ENCODE measurements around the gene HEMK1.

Gene HEMK1

DNA sequence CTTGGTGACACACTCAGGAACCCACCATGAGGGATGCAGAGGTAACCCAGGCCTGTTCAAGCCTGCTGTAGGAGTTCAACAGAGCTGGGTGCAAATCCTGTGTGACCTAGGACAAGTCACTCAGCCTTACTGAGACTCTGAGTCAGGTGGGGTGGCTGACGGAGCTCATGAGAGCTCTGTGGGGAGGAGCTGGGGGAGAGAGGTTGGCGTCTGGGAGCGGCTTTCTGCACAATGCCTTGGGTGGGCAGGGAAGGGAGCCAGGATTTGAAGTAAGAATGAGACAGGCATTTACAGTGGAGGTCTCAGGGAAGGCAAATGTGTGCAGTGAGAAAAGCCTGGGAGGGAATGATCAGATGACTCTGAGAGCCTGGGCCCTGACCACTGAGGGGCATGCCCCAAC, 20.1 kb upstream of the HEMK1 start:
- DNase-seq: no peak

DNA sequence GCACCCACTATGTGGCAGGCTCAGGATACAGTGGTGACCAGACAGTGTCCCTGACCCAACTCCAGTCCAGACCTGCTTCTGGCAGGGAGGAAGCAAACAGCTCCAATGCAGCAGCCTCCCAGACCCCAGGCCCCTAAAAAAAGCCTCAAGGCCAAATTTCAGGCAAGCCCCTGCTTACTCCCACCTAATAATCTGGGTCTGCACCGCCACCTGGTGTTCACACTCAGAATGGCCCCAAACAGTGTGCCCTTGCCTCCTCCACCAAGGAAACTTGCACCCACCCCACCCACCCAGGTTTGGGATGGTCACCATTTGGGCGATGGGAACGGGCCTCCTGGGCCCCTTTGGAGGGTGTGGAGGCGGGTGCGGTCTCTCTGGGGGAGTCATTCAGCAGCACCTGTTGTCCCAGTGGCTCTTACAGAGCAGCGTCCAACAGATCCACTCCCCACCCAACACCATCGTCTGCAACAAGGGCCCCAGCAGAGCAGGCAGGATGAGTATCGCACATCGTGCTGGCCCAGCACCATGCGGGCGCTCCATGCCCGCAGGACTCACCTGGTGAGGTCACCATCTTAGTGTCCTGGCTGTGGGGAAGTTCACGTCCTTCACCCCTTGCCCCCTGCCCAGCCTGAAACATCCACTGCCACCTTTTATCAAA, 19.1 kb upstream of the HEMK1 start:
- peak; percentile 30 to 77 for DNase-seq

DNA sequence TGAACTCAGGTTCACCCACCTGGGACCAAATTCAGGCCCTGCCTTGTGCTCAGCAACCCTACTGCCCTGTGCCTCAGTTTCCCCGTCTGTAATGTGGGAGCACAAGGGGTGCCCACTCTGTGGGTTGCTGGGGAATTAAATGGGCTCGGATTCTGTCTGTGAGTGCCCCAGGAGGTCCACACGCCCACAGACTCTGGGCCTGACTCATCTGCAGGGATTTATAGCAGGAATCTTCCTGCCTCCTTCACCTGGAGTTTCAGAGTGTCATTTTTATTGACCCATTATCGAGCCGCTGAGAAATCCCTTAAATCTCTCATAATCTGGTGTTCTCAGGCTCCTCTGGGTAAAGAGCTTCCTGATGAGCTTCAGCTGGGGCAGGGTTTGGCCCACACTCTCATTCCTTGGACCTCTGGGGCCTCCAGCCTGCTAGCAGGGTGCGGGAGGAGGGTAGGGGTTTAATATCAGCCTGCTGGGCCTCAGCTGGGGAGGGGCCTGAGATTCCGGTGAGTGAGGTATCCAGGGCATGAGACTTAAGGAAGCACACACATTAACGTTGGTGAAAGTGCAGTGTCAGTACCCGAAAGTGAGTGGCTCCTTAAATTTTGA, 18.2 kb upstream of the HEMK1 start:
- no peak for DNase-seq

DNA sequence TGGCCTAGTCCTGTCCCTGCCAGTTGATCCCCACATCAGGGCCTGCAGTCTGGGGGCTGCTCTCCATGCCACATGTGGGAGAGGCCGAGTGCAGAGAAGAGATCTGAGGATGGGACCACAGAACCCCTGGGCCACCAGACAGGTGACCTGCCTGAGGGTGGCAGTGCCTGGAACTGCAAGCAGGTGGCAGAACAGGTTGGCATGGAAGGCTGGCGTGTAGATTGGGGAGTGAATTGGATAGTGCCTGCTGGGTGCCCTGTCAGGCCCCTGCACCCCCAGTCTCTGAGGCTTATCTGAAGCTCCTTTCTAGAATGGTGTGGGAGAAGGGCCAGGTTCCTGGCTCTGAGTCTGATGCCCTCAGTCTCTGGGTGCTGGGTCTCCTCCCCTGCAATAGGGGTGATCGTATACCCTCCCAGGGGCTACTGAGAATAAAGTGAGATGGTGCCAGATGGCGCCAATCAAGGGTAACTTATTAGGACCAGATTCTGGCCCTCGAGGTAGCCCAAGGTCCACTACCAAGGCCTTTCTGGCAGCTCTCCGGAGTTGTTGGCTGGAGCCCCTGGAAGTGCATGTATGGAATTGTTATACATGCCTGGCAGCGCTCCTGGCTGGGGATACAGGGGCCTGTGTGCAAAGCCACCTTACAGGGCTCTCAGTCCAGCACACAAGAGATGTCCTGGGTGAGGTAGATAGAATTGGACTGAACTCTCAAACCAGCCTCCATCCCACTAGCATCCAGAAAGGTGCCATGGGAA, 17.5 kb upstream of the HEMK1 start:
- DNase-seq: no peak

DNA sequence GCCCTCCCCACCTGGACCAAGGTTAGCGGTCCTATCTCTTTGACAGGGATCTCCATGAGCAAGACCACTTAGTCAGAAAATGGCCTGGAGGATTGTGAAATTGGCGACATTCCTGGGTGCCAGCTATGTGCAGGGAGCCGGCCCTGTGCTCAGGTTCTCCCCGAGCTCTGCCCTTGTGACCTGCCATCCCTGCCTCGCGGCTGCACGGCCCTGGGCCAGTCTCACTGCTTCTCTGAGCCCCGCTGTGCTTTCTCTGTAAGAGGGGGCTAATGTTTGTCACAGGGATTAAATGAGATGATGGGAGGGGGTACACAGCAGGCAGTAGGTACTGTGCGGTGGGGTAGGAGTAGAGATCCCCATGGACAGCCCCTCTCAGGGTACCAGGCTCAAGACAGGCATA, 16.7 kb upstream of the HEMK1 start:
- no peak for DNase-seq

DNA sequence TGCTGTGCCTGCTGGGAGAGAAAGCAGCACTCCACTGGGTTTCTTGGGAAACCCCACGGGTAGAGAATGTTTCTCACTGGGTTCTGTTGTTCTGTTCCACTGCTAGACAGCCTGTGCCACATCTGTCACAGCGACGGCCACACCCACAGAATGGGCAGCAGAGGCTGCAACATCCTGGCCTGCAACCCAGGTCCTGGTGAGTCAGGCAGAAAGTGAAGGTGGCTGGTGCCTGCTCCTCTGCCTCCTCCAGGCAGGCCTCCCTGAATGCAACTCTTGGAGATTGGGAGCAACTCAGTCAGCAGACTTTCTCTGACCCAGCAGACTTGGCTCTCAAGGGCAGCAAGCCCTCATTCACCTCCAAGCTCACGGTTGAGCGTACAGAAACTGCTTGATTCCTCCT, 14.8 kb upstream of the HEMK1 start:
- no peak for DNase-seq

DNA sequence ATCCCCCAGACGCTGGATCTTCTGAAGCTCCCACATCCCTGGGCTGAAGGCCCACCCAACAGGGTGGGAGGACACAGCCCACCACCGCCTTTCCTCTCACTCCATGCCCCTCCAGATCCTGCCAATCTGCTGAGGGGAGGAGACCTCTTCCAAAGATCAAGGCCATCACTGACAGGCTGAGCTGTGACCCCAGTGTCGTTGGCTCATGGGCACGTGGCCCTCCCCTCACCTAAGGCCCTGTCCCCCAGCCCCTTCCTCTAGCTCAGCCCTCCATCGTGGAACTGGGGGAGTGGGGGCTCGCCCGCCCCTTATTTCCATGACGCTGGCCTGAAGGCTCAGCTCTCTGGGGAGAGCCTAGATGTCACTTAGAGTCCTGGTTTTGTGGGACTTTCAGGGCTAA, 12.2 kb upstream of the HEMK1 start:
- no peak for DNase-seq

DNA sequence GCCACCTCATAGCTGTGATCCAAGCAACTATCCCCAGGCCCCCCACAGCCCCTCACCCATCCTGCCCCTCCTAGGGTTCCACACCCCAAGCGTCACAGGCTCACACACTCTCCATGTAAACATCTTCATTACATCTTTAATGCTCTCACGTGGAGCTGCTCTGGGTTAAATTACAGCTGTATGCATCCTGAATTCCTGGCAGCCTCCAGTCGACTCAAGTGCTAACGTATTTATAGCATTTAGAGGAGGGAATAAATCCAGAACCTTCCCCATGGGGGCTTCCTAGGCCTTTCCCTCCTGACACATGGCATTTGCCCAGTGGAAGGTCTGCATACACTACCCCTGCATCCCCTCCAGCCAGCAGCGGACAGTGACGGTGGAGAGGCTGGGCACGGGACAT, 11.4 kb upstream of the HEMK1 start:
- no peak for DNase-seq

DNA sequence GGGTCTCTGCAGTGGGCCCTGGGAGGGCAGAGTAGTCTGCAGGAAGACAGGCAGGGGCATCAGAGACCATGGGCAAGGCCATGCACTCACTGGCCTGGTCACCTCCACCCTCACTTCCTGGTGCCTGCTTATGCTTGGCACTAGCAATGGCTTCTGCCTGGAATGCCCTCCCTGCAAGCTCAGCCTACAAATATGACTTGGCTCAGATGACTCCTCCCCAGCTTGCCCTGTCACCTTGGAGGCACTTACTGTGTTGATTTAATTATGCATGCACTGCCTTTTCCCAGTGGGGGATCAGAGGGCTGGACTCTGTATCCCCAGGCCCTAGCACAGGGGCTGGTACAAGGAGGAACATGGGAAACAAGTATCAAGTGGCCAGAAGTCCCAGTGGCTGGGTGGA, 9.6 kb upstream of the HEMK1 start:
- DNase-seq: no peak

DNA sequence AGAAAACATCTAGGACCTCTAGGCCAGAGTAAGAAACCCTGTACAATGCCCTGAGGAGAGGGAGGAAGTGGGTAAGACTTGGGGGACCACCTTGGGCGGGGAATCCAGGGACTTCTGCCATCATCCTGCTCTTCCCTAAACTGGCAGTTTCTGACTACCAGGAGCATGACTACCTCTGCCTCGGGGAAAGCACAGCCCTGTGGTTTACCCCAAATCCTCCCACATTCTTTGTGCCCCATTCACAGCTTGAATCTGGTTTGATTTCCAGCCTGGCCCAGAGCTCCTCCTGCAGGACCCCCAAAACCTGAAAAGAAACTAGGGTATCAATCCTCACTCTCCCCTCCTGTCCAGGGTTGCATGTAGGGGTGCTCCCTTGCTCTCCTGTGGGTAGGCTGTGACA, 6.5 kb upstream of the HEMK1 start:
- DNase-seq: no peak

DNA sequence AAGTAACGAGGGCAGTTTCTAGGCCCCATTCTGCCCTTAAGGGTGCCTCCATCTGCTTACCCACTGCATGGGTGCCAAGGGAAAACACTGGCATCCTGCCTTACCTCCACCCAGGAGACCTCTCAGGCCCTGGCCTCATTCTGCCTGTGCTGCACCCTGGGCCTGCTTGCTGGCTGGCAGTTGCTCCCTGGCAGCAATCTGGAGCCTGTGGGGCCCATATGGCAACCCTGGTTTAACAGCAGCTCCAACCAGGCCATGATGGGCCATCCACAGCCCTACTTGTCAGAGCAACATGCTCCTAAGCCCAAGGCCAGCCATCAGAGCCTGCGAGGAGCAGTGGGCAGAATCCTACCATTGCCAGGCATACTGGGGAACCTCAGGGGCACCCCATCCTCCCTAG, 5.5 kb upstream of the HEMK1 start:
- no peak for DNase-seq

DNA sequence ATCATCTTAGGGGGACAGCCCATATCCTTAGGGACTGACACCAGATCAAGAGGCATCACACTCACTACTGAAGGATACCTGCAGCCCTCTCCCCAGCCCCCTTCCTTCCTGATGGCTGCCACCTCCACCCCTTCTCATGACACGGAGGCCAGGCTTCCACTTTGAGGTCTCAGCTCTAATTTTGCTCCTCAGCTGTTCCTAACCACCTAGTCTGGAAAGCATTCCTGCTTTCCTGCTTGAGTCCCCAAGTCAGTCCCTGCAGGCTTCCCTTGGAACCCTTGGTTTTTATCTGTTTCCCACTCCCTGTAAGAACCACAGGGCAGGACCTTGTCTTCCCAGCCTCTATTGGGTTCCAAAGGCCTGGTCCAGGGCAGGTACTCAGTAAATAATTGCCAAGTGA, 5.0 kb upstream of the HEMK1 start:
- DNase-seq: no peak

DNA sequence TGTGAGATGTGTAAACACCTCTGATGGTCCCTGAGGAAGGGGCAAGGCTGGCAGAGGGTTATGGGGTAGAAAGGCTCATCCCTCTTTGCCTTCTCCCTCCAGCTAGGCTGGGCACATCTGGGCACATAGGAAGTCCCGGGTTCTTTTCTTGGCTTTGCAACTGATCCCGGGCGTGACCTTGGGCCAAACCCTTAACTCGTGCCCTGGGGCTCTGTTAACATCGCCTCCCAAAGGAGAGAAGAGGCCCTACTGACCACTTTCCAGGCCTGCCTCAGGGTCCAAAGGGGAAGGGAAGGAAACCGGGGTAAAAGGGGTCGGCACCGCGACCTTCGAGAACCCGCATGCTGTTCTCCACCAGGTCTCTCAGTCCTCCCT, 2.3 kb upstream of the HEMK1 start:
- no peak for DNase-seq

DNA sequence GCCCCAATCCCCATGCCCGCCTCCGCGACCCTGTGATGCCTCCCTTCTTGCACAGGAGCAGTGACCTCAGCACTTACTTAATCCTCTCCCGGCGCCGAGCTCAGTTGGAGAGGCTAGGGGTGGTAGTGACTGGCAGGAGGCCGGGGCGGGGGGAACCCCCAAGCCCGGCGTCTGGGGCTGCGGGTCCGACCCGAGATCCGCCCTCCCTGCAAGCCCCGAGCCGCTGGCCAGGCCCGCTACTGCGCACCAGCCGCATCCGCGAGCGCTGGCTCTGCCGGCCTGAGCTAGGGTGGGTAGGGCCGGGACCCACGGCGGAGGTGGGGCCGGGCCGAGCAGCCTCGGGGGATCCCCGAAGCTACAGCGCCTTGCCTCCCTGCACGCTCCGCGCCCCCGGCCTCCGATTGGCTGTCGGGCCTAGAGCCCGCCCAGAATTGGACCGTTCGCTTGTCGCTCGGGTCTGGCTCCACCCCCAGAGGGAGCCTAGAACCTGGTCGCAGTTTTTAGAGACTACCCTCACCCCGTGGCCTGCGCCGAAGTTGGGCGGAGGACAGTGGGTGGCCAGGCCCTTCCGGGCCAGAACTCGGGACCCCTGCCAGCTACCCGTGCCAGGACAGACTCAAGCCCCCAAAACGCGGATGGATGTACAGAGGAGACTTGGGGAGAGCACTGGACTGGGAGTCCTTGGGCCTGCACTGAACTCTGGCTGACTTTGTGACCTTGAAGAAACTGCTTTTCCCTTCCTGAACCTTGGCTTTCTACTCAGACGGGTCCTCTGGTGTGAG, 1.7 kb upstream of the HEMK1 start, which contains the start of gene C3orf18:
C3orf18 (minus strand) TSS at position 362 of the 782 bp plus-strand sequence. CDS start 2,048 bp downstream, outside the sequence.
- DNase-seq: peak; percentile 58 to 88

DNA sequence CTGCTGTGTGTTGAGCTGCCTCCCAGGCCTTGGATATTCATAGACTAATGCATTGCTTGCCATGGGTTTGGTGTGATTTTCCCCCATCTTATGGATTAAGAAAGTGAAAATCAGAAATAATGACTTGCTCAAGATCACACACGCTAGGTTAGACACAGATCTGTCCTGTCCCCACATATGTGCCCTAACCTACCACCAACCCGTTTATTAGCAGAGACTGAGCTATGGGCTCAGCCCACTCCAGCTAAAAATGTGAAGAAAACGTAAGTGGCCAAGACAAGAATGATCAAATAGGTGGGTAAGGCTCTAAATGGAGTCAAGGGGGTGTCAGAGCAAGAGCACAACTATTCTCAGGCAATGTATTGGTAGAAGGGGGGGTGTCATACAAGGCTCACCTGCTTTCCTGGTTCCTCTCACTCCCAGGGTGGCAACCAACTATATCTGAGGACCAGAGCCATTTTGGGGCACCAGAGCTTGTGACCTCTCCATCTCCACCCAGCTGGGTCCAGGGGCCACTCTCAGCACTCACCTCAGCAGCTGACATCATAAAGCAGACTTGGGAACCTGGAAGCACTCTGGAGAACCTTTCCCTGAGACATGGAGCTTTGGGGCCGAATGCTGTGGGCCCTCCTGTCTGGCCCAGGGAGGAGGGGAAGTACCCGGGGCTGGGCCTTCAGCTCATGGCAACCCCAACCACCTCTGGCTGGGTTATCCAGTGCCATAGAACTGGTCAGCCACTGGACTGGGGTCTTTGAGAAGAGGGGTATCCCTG, 1.4 kb downstream of the HEMK1 start:
- DNase-seq: no peak

DNA sequence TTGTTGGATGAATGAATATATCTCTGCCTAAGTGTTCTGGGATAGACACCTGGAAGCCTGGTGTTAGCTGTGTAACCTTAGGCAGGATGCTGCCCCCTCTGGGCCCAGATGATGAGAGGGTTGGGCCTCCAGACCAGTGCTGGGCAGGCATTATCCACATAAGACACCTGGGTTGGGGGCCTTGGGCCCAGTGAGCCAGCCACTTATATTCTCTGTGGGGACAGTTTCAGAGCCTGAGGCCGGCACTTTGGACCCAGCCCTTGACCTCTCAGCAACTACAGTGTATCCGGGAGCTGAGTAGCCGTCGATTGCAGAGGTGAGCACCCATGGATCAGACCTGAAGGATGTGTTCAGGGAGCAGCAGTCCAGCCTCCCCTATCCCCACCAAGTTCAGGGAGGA, 2.2 kb downstream of the HEMK1 start:
- DNase-seq: no peak

DNA sequence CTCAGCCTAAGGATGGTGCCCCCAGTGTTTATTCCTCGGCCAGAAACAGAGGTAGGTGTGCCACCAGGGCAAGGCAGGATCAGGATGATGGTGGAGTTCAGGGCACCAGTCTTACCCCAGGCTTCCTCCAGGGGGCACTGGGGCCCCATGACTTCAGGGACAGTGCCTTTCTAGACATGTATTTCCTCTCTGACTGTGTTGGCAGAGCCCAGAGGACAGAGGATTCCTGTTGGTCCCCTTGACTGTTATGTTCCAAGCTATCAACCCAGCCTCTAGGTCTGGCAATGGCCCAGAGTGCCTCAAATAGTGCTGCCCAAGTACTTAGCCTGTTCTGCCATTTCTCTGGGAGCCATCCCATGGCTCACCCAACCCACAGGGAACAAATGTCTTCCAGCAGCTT, 2.8 kb downstream of the HEMK1 start:
- peak in 1 of 2 experiments; percentile 70 for DNase-seq

DNA sequence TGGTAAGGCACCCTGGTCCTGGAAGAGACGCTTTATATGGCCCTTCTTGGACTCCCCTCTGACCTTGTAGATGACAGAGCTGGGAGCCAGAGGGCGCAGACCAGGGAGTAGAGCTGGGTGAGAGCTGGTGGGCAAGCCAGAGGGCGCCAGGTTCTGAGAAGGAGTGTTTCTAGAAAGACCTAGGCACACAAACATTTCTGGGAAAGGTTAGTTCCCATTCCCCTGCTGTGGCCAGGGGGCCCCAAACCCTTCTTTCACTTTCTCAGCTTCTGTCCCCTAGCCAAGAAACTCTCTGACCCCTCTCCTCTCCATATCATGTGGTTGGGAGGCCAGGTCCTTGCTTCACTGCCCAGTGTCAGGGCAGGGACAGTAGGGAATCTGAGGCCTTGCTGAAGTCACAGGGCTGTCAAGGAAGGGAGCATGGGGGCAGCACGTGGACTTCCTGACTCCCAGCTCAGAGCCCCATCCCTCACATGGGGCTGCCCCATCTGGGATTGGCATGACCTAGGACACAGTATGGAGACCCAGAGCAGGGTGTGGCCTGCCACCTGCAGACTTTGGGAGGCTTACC, 3.6 kb downstream of the HEMK1 start:
- DNase-seq: no peak

DNA sequence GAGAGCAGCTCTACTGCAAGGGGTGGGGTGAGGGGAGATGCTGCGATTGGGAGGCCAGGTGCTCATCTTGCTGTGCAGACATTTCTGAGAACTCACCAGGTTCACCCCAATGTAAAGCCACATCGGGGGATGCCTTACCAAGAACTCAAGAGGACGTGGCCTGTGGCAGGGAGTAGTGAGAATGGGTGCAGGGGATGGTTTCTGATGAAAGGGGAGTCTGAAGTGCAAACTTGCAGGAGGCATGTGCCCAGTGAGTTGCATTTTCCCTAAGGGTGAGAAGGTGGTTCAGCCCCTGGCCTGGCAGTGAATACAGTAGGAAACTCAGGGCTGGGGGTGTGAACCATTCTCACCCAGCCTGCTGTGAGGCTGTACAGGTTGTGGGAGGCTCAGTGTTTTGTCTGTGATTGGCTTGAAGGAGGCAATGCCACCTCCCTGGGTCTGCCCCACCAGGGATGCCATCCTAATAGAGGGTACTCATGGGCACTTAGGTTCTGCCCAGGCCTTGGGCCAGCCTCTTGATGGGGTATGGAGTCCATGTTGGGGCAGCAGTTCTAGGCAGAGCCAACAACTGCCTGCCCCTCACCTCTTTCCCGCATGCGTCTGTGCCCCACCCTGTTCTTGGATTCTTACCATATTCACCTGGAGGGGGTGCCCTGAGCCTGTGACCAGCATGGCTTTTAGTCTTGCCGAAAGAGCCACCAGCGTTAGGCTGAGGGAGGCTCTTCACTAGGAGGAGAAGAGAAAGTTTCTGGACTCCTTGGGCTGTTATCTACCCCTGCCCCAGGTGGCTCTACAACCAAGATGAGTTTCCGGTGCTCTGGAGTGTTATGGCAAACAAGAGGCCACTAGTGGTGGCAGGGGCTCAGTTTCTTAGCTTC, 4.5 kb downstream of the HEMK1 start:
- no peak for DNase-seq

DNA sequence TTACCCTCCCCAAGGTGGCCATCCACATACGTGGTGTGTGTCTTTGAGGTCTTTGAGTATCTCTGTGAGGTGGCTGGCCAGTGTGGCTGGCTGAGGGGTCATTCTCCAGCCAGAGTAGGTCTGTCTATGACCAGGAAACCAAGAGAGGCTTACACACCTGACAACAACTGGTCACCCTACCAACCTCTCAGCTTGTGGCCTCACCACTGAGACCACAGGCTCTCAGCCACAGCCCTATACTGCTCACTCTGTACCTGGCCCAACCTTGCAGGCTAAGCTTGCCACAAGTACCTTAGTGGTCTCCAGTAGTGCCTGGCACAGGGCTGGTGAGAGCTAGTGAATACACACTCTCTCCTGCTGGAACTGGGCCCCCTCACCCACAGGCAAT, 5.1 kb downstream of the HEMK1 start:
- no peak for DNase-seq

DNA sequence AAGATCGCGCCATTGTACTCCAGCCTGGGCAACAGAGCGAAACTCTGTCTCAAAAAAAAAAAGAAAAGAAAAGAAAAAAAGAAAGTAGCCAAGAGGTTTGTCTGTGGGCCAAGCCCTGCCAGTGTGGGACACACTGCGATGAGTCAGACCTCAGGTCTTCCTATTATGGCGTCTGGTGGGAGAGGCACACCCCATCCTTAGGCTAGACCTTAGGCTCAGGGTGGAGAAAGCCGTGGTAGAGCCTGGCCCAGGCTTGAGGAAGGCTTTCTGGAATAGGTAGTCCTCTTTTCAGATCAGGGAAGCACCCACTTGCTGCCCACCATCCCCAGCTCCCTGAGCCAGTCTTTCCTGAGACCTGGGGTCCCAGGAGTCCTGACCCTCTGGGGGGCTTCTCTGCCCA, 6.0 kb downstream of the HEMK1 start:
- no peak for DNase-seq
